ENCODE measurements around the gene REEP6. TPM values are rescaled to one million over a fixed set of nuclear protein-coding genes. Genes with fewer than 3 reads are reported as not detected.
"Not testable (repeated sequence)": the region's sequence is repeated elsewhere in the genome, so short reads cannot be mapped to it uniquely, and the experiment has no call there.

REEP6 gene
- total and polyA plus RNA-seq, 2 donors (not counting 1 experiment from before 2014, with no cell fraction given) = 0.47 to 0.99 TPM

DNA sequence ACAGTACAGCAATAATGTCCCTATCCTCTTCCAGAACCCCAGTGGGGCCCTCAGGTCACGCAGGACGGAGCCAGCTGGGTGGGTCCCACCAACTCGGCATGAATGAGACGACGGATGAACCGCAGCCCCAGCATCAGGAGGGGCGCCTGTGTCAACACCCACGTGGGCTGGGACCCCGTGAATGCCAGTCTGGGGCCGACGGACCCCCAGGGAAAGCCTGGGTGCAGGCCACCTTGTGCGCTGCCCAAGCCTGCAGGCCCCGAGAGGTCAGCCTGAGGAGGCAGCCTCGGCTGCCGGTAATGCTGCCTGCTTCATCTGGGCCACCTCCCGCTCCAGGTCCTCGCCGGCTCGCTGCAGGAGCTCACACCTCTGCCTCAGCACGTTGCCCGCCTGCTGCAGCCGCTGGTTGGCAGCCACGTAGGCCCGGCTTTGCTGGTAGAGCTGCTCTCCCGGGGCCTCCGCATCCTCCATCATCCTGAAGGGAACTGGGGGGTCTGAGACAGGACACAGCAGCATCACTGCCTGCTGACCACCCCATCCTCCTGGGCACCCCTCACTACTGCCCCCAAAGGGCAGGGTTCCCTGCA lies 16.1 kb upstream of the REEP6 start:
- Histone ChIP-seq H3K4me1 (ENCODE audit: control insufficient read depth, extremely low read depth, insufficient read depth, low read length) (peaks cover 3% of the 10 kb centered on the region), H3K4me3 (replicated peaks in 1 of 4; ENCODE audit: control extremely low read depth in 1 of 4, insufficient read depth in 1 of 4, low read depth in 3 of 4, low read length in 4 of 4) (no peak overlapping the region), H3K27me3 (ENCODE audit: control insufficient read depth, insufficient read depth, low read length) (peaks cover 26% of the 10 kb centered on the region), H3K9ac (ENCODE audit: insufficient read depth, low read length) (no peak overlapping the region), H3K9me3 (ENCODE audit: control insufficient read depth, insufficient read depth, low read depth, low read length) (no peaks in the 10 kb centered on the region), H2AFZ (ENCODE audit: low read length) (no peak overlapping the region), H3K36me3 (ENCODE audit: control insufficient read depth, insufficient read depth, low read length) (peaks cover 2% of the 10 kb centered on the region), H3K27ac (ENCODE audit: insufficient read depth, low read length) (no peak overlapping the region), H4K20me1 (ENCODE audit: control insufficient read depth, extremely low read depth, insufficient read depth, low read length) (no peaks in the 10 kb centered on the region), H3K4me2 (ENCODE audit: extremely low read depth, insufficient read depth, low read length) (no peak overlapping the region), H3K79me2 (ENCODE audit: control insufficient read depth, insufficient read depth, low read length) (peaks cover 9% of the 10 kb centered on the region)
- TF ChIP-seq EZH2 (IDR thresholded peaks at IDR 0.05; ENCODE audit: low read length, missing control alignments) = no peak
- TF ChIP-seq, protein P1, sequence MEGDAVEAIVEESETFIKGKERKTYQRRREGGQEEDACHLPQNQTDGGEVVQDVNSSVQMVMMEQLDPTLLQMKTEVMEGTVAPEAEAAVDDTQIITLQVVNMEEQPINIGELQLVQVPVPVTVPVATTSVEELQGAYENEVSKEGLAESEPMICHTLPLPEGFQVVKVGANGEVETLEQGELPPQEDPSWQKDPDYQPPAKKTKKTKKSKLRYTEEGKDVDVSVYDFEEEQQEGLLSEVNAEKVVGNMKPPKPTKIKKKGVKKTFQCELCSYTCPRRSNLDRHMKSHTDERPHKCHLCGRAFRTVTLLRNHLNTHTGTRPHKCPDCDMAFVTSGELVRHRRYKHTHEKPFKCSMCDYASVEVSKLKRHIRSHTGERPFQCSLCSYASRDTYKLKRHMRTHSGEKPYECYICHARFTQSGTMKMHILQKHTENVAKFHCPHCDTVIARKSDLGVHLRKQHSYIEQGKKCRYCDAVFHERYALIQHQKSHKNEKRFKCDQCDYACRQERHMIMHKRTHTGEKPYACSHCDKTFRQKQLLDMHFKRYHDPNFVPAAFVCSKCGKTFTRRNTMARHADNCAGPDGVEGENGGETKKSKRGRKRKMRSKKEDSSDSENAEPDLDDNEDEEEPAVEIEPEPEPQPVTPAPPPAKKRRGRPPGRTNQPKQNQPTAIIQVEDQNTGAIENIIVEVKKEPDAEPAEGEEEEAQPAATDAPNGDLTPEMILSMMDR (conservative IDR thresholded peaks at IDR 0.05 in 1 of 2, IDR thresholded peaks at IDR 0.05 in 1 of 2; ENCODE audit: low read depth in 1 of 2, low read length in 2 of 2) = no peak
- DNase-seq (ENCODE audit: low read depth in 2 of 2) = no peak

DNA sequence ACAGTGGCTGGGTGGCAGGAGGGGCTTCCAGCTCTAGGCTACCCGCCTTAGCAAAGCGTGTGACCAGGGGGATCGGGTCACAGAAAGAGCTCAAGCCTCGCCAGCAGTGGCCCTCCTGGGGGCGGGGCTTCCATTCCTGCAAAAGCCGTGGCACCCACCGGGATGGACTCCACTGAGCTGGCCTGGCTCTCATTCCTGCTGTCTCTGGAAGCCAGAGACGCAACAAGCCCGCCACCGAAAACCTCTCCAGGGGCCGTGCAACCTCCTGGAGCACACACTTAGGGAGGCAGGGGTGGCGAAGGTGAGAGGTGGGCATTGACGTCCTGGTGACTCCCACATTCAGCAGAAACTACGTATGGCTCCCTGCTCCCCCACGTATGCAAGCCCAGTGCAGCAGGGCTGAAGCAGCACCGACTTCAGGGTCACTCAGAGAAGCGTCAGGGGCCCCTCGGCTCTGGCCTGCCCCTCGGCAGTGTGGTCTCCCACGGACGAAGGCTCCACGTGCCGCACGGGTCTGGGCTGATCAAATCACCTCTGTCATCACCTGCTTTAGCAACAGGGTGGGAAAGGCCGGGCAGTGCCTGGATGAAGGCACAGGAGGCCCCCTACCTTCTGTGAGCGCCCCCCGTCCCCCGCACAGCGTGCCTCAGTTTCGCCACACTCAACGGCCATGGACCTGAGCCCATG lies 15.1 kb upstream of the REEP6 start:
- Histone ChIP-seq H3K4me1 (ENCODE audit: control insufficient read depth, extremely low read depth, insufficient read depth, low read length) (peaks cover 3% of the 10 kb centered on the region), H3K4me2 (ENCODE audit: extremely low read depth, insufficient read depth, low read length) (no peak overlapping the region), H3K79me2 (ENCODE audit: control insufficient read depth, insufficient read depth, low read length) (peaks cover 9% of the 10 kb centered on the region), H3K9me3 (ENCODE audit: control insufficient read depth, insufficient read depth, low read depth, low read length) (no peaks in the 10 kb centered on the region), H3K36me3 (ENCODE audit: control insufficient read depth, insufficient read depth, low read length) (peaks cover 2% of the 10 kb centered on the region), H3K4me3 (replicated peaks in 1 of 4; ENCODE audit: control extremely low read depth in 1 of 4, insufficient read depth in 1 of 4, low read depth in 3 of 4, low read length in 4 of 4) (no peak overlapping the region), H3K27me3 (ENCODE audit: control insufficient read depth, insufficient read depth, low read length) (peaks cover 18% of the 10 kb centered on the region), H2AFZ (ENCODE audit: low read length) (no peak overlapping the region), H4K20me1 (ENCODE audit: control insufficient read depth, extremely low read depth, insufficient read depth, low read length) (no peaks in the 10 kb centered on the region), H3K9ac (ENCODE audit: insufficient read depth, low read length) (no peak overlapping the region), H3K27ac (ENCODE audit: insufficient read depth, low read length) (no peak overlapping the region)
- TF ChIP-seq, protein P1 (conservative IDR thresholded peaks at IDR 0.05 in 1 of 2, IDR thresholded peaks at IDR 0.05 in 1 of 2; ENCODE audit: low read depth in 1 of 2, low read length in 2 of 2) = no peak
- no peak for TF ChIP-seq EZH2 (IDR thresholded peaks at IDR 0.05; ENCODE audit: low read length, missing control alignments)
- no peak for DNase-seq (ENCODE audit: low read depth in 2 of 2)

DNA sequence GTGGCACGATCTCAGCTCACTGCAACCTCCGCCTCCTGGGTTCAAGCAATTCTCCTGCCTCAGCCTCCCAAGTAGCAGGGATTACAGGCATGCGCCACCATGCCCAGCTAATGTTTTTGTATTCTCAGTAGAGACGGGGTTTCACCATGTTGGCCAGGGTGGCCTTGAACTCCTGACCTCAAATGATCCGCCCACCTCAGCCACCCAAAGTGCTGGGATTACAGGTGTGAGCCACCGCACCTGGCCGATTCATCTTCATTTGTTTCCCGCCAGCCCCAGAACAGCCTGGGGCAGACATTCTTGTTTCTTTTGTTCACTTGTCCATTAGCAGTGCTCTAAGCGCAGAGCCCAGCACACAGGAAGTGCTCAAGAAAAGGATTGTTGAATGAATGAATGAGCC lies 13.9 kb upstream of the REEP6 start:
- peak overlapping the region in 1 of 4 experiments; percentile 14 for H3K4me3 ChIP-seq (replicated peaks in 1 of 4; ENCODE audit: control extremely low read depth in 1 of 4, insufficient read depth in 1 of 4, low read depth in 3 of 4, low read length in 4 of 4)
- not testable (repeated sequence) for H2AFZ ChIP-seq (ENCODE audit: low read length); H3K27ac ChIP-seq (ENCODE audit: insufficient read depth, low read length); DNase-seq (ENCODE audit: low read depth in 2 of 2); H3K36me3 ChIP-seq (ENCODE audit: control insufficient read depth, insufficient read depth, low read length); H3K27me3 ChIP-seq (ENCODE audit: control insufficient read depth, insufficient read depth, low read length); H3K79me2 ChIP-seq (ENCODE audit: control insufficient read depth, insufficient read depth, low read length); H3K4me1 ChIP-seq (ENCODE audit: control insufficient read depth, extremely low read depth, insufficient read depth, low read length); H3K9ac ChIP-seq (ENCODE audit: insufficient read depth, low read length); H3K4me2 ChIP-seq (ENCODE audit: extremely low read depth, insufficient read depth, low read length); H4K20me1 ChIP-seq (ENCODE audit: control insufficient read depth, extremely low read depth, insufficient read depth, low read length); H3K9me3 ChIP-seq (ENCODE audit: control insufficient read depth, insufficient read depth, low read depth, low read length)
